ENCODE results near the gene RBM41.
A peak's percentile ranks its signal among the peaks of the same experiment; 100 is the strongest.

The RBM41 gene

DNA sequence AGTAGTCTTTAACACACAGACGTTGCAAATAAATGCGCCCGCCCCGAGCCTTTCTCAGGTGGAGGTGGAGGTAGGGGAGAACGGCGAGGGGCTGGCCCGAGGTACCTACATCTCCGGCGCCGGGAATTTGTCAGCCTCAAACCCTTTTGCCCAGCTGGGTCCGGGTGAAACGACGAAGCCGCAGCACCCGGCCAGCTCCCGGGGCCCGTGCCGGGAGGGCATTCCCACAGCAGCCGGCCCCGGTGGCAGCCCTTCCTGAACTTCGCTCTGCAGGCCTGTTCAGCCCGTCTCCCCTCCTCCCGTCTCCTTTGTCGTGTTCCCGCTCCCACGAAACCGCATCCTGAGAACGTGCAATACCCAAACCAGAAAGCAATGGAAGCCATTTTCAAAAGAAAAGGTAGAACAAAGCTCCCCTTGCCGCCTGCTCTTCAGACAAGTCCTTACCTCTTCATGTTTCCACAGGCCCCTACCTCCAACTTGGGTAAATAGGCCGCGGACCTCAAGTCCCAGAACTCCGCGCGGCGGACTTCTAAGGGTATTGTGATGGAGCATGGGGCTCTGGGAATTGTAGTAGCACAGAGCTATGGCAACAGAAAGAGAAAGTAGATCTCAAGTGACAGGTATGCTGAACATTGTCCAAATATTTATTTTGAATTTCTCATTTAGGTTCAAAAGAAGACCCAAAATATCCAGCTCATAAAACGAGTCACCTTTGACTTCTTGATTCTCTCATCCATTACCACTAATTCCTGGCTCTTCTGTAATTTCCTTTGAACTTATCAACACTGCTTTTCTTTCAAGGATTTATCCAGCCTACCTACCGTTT is at the start of gene RBM41 (continued):
- no peak for TF ChIP-seq ZNF248 (tag by site-specific recombination; IDR thresholded peaks at IDR 0.05)
- TF ChIP-seq, protein P1, sequence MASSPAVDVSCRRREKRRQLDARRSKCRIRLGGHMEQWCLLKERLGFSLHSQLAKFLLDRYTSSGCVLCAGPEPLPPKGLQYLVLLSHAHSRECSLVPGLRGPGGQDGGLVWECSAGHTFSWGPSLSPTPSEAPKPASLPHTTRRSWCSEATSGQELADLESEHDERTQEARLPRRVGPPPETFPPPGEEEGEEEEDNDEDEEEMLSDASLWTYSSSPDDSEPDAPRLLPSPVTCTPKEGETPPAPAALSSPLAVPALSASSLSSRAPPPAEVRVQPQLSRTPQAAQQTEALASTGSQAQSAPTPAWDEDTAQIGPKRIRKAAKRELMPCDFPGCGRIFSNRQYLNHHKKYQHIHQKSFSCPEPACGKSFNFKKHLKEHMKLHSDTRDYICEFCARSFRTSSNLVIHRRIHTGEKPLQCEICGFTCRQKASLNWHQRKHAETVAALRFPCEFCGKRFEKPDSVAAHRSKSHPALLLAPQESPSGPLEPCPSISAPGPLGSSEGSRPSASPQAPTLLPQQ (tag by site-specific recombination; IDR thresholded peaks at IDR 0.05) = 0 out of 2 replicates have a peak, but pooled peaks have one; percentile 32
- no peak for TF ChIP-seq GLI4 (tag by site-specific recombination; IDR thresholded peaks at IDR 0.05)
- TF ChIP-seq, protein P2, sequence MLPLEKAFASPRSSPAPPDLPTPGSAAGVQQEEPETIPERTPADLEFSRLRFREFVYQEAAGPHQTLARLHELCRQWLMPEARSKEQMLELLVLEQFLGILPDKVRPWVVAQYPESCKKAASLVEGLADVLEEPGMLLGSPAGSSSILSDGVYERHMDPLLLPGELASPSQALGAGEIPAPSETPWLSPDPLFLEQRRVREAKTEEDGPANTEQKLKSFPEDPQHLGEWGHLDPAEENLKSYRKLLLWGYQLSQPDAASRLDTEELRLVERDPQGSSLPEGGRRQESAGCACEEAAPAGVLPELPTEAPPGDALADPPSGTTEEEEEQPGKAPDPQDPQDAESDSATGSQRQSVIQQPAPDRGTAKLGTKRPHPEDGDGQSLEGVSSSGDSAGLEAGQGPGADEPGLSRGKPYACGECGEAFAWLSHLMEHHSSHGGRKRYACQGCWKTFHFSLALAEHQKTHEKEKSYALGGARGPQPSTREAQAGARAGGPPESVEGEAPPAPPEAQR (tag by site-specific recombination; IDR thresholded peaks at IDR 0.05) = no peak
- no peak for TF ChIP-seq ZNF791 (tag by site-specific recombination; IDR thresholded peaks at IDR 0.05)
- peak; percentile 85 for TF ChIP-seq ZNF335 (tag by site-specific recombination; conservative IDR thresholded peaks at IDR 0.05)
- TF ChIP-seq ZNF654 (tag by site-specific recombination; IDR thresholded peaks at IDR 0.05; ENCODE audit: low read depth) = no peak
- no peak for TF ChIP-seq MEIS1 (CRISPR knock-in tag; IDR thresholded peaks at IDR 0.05; ENCODE audit: borderline replicate concordance)
- TF ChIP-seq, protein P3, sequence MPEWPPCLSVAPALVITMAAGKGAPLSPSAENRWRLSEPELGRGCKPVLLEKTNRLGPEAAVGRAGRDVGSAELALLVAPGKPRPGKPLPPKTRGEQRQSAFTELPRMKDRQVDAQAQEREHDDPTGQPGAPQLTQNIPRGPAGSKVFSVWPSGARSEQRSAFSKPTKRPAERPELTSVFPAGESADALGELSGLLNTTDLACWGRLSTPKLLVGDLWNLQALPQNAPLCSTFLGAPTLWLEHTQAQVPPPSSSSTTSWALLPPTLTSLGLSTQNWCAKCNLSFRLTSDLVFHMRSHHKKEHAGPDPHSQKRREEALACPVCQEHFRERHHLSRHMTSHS (tag by site-specific recombination; IDR thresholded peaks at IDR 0.05) = no peak

DNA sequence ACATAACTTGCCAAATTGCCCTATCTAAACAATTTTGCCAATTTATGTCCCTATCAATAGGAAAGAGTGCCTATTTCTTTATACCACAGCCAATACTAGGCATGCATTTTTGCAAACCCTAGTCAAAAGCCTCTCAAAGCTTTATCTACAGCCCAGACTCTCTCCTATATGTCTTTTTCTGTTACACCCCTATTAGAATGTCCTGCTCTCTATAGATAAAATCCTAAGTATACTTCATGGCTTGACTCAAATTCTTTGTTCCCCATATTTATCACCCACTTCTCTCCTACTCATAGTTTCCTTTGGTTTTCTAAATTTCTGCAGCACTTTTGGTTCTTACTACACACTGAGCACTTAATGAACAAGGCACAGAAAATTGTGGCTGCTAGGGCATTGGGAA is 49.6 kb upstream of the RBM41 start:
- no peak overlapping the region for H3K4me3 ChIP-seq (ENCODE audit: low read depth, low read length)
- H3K27ac ChIP-seq (ENCODE audit: extremely low read depth, low read depth, low read length) = no peak overlapping the region
- TF ChIP-seq ZNF747 (tag by site-specific recombination; IDR thresholded peaks at IDR 0.05) = no peak
- TF ChIP-seq, protein P4, sequence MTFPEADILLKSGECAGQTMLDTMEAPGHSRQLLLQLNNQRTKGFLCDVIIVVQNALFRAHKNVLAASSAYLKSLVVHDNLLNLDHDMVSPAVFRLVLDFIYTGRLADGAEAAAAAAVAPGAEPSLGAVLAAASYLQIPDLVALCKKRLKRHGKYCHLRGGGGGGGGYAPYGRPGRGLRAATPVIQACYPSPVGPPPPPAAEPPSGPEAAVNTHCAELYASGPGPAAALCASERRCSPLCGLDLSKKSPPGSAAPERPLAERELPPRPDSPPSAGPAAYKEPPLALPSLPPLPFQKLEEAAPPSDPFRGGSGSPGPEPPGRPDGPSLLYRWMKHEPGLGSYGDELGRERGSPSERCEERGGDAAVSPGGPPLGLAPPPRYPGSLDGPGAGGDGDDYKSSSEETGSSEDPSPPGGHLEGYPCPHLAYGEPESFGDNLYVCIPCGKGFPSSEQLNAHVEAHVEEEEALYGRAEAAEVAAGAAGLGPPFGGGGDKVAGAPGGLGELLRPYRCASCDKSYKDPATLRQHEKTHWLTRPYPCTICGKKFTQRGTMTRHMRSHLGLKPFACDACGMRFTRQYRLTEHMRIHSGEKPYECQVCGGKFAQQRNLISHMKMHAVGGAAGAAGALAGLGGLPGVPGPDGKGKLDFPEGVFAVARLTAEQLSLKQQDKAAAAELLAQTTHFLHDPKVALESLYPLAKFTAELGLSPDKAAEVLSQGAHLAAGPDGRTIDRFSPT (tag by site-specific recombination; IDR thresholded peaks at IDR 0.05) = no peak
- no peak for TF ChIP-seq ZNF548 (tag by site-specific recombination; IDR thresholded peaks at IDR 0.05)
- TF ChIP-seq ZNF677 (tag by site-specific recombination; IDR thresholded peaks at IDR 0.05) = no peak
- no peak for TF ChIP-seq ZNF184 (tag by site-specific recombination; IDR thresholded peaks at IDR 0.05)
- TF ChIP-seq KLF10 (tag by site-specific recombination; IDR thresholded peaks at IDR 0.05) = no peak
- no peak for TF ChIP-seq ZNF366 (tag by site-specific recombination; conservative IDR thresholded peaks at IDR 0.05)
- no peak for TF ChIP-seq ZNF777 (tag by site-specific recombination; IDR thresholded peaks at IDR 0.05; ENCODE audit: borderline replicate concordance)
- TF ChIP-seq, protein P5, sequence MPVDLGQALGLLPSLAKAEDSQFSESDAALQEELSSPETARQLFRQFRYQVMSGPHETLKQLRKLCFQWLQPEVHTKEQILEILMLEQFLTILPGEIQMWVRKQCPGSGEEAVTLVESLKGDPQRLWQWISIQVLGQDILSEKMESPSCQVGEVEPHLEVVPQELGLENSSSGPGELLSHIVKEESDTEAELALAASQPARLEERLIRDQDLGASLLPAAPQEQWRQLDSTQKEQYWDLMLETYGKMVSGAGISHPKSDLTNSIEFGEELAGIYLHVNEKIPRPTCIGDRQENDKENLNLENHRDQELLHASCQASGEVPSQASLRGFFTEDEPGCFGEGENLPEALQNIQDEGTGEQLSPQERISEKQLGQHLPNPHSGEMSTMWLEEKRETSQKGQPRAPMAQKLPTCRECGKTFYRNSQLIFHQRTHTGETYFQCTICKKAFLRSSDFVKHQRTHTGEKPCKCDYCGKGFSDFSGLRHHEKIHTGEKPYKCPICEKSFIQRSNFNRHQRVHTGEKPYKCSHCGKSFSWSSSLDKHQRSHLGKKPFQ (tag by site-specific recombination; IDR thresholded peaks at IDR 0.05) = no peak
- TF ChIP-seq ZNF624 (tag by site-specific recombination; IDR thresholded peaks at IDR 0.05) = no peak
- no peak for TF ChIP-seq ZNF114 (tag by site-specific recombination; IDR thresholded peaks at IDR 0.05)
- no peak for TF ChIP-seq SP7 (tag by site-specific recombination; IDR thresholded peaks at IDR 0.05)
- ChIA-PET CTCF (no interaction called here), POLR2A (no interaction called here)
- peaks cover 0 to 8% of the 10 kb centered on the region in 2 experiments; a peak in 1 of 3 replicates for H3K36me3 ChIP-seq (ENCODE audit: control insufficient read depth in 2 of 2, insufficient read depth in 1 of 2, low read length in 2 of 2)
- no peaks in the 10 kb centered on the region for H3K4me1 ChIP-seq (ENCODE audit: control insufficient read depth, insufficient read depth, low read length)
- H3K9me3 ChIP-seq (ENCODE audit: control insufficient read depth, insufficient read depth, low read depth, low read length) = no peaks in the 10 kb centered on the region

All from HEK293 (cell line).